Measurements from ENCODE around the gene DYNLT3.

DYNLT3 gene

DNA sequence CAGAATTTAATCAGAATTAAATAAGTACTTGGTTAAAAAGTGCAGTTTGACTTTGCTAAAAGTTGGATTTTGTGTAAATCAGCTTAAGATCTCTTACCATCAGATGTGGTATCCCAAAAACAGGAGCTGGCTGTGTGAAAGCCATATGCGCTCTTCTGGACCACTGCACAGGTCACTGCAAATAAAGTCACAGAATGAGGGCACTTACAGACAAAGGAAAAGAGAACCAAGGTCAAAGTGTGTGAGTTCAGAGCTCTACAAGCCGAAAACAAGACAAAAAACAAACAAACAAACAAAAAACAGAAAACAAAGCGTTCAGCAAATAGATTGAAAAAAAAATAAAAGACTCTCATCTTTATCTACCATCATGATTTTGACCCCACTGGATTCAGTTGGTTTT, 6.4 kb downstream of the DYNLT3 start:
- no peak for DNase-seq

DNA sequence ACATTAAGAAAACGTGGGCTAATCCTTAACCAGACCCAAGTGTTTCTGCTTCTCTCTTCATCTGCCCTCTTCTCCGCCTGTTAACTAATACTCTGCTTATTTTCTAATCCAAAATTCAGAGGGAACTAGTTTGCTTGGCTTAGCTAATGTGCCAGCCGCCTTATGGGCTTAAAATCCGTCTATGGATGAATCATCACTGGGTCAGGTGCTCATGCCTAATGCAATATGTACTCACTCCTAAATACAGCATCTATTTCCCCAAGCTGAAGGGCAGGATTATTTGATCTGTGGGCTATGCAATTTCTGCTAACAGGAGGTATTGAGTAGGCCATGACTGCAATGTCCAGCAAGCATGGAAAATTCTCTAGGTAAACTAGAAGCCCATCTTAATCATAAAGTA, 12.4 kb downstream of the DYNLT3 start:
- DNase-seq, result no peak

DNA sequence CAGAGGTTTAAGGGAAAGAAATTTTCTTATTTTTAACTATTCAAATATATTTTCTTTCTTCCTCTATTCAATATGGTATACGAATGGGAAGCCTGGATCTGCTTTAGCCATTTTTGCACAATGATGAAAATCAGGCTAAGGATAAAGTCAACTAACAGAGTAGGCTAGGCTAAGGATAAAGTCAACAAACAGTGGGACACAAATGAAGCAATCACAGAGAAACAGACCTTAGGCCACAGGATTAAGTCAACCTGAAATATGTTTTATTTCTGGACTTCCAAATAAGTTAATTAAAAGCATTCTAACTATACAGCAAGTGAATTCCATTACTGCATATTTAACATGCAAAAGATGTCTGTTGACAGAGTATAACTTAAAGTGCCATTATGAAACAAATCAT, 17.0 kb downstream of the DYNLT3 start:
- DNase-seq, result no peak

DNA sequence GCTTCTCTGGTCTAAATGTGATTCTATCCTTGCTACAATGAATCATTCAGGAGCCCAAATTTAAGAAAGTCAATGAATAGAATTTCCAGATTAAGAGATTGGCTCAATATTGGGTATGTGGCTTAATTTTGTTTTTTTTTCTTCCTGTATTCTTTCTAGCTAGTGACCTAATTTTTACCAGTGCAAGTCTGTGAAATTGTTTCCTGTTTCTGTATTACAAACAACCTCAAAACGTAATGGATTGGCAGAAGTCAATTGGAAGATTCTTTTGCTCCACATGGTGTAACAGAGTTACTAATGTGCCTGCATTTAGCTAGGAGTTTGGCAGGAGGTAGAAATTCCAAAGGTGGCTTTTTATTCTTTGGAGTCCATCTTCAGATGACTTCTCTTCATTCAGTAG, 17.6 kb downstream of the DYNLT3 start:
- DNase-seq, result no peak

DNA sequence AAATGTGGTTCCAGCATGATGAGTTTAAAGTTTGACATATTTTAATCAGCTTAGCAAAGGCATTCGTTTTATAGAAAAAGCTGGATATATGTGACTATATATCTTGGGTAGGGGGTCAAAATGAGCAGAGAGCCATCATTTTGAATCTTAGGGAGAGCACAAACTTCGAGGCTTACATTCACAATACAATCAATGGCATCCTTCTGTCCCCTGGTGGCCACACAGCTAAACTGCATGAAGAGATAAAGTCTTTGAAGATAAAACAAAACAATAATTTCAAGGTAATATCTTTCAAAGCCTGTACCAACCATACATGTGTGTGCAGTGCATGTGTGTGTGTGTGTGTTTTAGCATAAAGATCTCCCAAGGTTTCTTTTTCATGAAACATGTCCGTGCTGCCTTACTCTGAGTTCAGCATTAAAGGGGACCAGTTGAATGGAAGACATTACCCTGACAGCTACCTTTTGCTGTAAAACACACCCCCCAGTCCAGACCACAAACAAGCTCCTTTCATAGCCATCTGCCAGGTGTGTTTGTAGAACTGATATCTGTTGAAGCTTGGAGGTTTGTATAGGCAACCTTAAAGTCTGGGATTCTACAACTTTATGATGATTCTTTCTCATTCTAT, 22.0 kb downstream of the DYNLT3 start:
- DNase-seq, result peak; percentile 46

DNA sequence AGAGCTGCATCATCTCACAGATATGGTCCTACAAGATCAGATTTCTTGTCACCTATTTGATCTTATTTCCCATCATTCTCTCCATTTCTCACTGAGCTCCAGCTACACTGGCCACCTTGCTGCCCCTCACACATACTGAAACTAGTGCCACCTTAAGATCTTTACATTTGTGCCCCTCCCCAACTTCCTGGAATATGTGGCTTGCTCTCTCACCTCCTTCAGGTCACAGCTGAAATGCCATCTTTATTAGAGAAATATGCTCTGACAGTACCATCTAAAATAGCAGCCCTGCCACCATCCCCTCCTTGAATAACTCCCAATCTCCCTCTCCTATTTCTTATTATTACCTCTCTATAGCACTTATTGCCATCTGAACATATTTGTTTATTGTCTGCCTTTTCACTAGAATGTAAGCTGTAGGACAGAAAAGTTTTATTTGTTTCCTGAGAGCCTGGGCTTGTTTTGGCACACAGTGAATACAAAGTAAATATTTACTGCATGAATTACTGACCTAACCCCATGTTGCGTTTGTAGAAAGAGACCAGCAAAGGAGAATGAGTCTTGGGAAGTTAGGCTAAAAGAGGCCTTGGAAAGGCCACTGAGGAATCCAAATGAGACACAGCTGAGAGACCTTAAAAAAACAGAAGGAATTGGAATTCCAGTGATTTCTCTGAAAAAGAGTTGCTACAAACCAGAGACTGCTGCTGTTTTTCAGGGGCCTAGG, 22.7 kb downstream of the DYNLT3 start:
- DNase-seq, result no peak

DNA sequence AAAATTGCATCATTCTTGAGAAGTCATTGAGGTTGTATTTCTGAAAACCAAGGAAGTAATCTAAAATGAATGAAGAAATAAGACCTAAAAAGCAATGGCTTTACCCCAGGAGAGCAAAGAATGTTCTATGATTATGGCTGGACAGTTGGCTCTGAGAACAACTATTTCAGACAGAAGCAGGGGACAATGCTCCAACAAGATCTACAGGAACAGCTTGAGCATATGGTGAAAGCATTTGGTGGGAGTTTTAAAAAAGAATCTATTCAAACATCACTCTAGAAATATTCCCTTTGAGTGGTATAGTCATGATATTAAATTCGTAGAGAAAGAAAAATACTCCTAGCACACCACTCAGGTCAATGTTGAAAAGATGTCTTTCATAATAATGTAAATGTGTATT, 26.7 kb downstream of the DYNLT3 start:
- no peak for DNase-seq

DNA sequence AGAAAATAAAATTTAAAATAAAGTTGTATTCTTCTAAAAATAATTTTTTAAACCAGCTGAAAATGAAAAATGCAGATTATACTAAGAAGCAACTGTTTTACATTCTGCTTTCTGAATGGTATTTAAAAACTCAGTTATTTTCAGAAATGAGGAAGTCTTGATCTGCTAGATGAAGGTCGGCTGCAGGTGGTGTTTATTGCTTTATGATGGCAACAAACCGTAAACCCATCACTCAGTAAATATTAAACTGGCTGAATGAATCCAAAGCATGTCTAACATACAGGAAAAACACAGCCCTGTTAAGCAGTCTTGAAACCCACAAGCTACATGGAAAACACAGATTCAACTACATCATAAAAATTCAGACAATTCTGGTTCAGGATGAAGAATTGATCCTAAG, 29.3 kb downstream of the DYNLT3 start:
- DNase-seq, result no peak

DNA sequence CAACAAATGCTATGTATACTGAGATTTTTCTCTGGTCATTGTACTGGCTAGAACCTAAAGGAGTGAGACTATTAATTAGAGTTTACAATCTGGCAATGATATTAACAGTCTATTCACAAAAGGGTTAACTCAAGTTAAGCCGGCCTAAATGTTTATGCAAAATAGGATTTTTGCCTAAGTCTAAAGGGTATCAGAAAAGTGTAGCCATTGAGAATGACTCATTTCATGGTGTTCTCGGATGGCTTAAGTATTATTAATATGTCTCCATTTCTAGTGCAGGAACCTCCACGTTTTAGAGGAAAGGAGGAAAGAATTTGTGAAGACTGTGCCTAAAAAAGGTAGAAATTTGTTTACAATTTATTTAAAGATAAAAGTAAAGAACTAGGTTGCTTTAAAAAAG, 29.8 kb downstream of the DYNLT3 start:
- no peak for DNase-seq

DNA sequence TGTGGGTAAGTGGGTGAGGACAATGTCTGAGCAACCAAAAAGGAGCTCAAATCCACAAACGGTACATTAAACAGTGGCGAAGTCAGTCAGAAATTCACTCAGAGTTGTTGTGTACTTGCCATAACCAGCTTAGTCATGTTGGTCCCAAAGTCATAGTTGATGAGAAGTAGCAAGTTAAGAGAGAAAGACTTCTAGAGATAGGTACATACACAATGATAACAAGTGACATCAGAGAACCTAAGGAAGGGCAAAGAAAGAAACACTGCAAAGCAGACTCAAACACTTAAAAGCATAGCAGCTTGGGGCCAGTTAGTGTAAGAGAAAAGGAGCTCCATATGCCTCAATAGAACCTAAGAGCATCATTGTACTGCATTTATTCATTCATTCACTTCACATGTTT, 30.2 kb downstream of the DYNLT3 start:
- DNase-seq, result no peak

DNA sequence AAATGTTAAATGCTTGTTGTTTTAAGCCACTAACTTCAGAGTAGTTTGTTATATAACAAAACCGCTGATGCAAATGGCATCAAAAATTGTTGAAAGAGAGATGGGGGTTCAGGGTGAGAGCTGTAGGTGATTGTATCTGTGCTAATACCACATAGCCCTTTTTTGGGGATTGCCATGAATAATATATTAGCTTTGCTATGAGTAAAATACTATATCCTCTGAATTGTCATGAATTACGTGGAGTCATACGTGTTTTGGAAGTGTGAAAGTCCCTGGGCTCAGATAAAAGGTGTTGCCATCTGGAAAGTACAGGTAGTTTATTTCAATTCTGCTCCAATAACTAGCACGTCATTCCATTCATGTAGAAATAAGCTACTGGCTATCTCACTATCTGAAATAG, 30.6 kb downstream of the DYNLT3 start:
- no peak for DNase-seq

DNA sequence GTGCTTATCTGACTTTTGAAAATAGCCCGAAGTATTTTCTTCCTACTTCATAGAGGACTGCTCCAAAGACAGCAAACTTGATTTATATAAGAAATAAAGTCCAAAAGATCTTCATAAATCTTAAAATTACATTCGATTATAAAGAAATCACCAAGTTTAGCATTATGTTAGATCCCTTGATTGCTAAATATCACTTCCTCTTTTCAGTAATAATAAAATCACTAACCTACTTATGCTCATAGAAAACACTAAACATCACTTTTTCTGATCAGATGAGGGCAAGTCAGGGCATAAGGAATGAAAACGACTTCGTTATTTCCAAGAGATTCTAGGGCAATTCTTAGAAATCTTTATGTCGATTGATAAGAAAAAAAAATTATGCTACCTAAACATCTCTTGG, 32.0 kb downstream of the DYNLT3 start:
- DNase-seq, result no peak

DNA sequence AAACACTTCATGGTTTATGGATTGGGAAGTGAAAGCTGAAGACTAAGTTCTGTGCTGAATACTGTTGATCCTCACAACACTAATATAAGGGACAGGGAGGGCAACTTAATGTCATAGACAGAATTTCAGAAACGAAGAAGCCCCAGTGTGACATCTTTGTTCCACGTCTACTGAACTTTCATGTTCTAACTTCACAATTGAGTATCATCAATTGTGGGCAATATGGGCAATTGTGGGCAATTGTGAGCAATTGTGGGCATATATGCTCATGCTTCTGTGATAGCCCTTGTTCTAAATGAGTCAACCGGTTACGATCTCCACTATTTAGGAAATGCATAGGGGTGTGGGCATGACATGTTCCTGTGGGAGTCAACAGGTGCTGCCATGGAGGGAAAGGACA, 33.8 kb downstream of the DYNLT3 start:
- DNase-seq, result no peak

DNA sequence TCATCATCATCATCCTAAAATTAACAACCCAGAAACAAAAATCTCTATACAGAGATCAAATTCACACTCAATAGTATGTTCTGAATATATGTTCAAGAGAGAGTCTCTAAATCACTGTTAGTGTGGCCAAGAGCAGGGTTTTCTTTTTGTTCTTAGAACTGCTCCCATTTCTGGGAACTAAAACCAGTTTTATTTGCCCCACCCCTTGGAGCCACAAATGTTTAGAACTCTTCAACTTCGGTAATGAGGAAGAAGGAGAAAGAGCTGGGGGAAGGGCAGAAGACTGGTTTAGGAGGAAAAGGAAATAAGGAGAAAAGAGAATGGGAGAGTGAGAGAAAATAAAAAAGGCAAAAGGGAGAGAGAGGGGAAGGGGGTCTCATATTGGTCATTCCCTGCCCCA, 35.3 kb downstream of the DYNLT3 start:
- DNase-seq, result no peak

DNA sequence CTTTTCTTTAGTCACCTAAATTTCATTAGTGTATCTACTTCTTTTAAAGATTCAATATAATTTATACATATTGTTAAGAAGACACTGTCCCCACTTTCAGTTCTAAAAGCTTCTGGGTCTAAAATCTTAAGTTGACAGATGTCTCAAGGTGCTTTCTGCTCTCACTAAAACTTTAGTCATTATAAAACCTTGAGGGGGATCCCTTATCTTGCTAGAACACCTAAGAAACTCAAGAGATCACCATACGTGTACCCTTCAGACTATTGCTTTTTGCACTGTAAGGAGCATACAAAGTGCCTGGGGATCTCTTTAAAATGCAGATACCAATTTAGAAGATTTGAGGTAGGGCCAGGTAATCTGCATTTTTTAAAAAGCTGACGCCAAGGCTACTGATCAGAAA, 37.4 kb downstream of the DYNLT3 start:
- DNase-seq, result no peak

DNA sequence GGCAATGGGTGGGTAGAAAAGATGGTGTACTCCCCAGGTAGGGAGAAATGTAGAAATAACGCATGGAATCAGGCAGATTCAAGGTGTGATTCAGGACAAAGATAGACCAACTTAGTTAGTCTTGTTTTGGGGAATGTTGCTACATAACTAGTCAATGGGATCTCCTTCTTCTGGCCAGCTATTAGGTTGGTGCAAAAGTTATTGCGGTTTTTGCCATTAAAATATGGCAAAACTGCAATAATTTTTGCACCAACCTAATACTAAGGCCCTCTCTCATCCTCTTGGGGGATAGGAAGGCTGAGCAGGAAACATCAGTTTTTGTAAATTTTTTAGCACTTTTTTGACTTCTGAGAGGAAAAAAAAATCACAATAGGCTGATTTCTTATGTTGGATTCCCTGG, 44.3 kb downstream of the DYNLT3 start:
- no peak for DNase-seq

DNA sequence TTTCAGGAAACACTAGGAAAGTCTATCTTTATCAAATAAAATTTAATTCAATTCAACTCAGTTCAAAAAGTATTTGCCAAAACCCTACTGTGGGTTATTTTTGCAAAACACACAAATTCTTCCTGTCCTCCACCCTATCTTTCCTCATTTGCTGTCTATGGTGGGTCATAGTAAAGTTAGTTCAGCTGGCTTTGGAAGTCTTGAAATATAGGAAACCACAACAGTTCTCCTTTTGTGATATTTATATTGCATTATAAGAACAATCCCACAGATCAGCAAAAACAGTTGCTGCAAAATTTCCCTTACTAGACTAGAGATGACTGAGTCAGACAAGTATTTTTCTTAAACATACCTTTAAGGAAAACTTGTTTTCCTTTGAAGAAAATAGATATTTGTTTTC, 45.3 kb downstream of the DYNLT3 start:
- no peak for DNase-seq

DNA sequence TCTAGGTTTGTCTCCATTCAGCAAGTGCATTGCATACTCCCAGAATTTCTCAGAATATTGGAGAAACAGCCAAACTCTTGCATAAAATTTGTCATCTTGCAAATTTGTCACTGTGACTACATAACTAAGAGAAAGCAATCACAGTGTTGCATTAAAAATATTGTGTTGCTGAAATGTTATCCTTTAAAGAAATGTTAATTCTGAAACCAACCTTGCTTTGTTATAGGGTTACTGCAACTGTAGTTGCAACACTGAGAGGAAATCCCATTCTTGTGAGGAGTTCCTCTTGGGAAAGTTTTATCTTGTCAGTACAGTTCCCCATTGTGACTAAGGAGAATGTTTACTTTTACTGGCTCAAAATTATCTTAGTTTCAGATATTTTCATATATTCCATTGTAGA, 46.7 kb downstream of the DYNLT3 start:
- DNase-seq, result no peak

DNA sequence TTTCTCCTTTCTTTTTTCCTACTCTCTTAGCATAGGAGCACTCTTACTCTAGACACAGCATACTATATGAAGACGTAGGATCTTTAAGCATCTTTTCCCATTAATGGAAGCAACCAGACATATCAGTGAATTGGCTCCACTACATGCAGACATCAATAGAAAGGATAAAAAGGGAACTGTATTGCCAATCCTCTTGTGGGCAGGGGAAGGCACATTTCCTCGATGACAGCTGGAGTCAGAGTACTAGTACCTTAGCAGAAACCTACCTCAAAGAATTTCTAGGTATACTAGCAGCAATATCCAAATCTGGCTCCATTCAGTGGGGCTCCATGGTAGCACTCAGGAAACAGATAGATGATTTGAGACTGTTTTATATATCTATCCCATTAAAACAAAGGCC, 47.4 kb downstream of the DYNLT3 start:
- no peak for DNase-seq

DNA sequence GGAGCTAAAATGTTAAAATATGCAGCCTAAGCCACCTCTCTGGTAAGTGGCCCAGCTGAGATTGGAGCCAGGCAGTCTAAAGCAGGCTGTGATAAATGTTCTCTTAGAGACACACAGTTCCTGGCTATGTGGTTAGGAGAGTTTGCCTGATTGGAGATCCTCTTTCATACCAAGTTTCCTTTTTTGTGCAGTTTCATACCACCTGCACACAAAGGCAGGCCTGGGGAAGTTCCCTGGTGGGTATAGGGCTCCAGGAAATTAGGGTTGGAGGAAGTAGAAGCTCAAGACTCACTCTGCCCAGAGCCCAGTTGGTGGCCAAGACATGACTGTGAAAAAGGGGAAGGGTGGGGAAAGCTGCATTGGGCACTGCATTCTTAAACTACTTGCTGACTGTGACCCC, 50.6 kb downstream of the DYNLT3 start:
- DNase-seq, result no peak

DNA sequence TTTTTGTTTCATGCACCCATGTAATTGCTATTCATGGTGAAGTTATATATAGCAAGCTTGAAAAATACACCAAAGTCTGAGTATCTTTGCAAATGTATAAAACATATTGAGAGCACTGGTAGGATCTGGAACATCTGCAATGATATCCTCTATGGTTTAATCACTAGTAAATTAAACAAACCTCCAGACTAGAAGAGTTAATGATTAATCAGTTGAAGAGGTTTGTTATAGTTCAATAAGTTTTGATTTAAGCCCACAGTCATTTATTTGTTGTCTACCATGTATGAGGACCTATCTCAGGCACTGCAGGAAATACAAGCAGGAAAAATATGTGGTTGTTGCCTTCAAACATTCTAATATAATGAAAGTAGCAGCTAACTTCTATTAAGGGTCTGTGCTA, 51.1 kb downstream of the DYNLT3 start:
- DNase-seq, result no peak

Measured in stimulated activated CD4-positive, alpha-beta T cell treated with anti-CD3 and anti-CD28 coated beads, Interleukin-4, amount 100 ng/mL, for 1 hour (primary cell).